ENCODE data around the gene TBC1D1. TPM values are rescaled to one million over a fixed set of nuclear protein-coding genes. Genes with fewer than 3 reads are reported as not detected.

The TBC1D1 gene
- total RNA-seq, 1 donor from 2014 or later: 96.0 TPM

DNA sequence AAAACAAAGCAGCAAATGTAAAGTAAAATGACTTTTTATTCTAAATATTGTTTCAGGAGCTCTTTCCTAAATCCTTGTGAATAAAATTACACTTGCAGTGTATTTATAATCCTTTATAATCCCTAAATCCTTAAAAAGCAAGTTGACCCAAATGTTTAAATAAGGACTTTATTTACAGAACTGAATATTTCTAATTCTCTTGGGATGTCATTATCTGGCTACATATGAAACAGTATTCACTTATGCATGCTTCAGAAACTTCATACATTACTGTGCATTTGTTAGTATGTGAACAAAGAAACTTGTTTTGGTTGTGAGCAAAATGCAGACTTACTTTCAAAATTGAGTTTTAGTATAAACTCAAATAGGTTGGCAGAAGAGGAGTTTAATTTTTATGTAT, 118.5 kb downstream of the TBC1D1 start:
- Histone ChIP-seq H3K27ac (peak overlapping the region; percentile 51), H3K36me3 (no peaks in the 10 kb centered on the region), H3K27me3 (no peaks in the 10 kb centered on the region), H3K4me3 (no peak overlapping the region), H3K4me1 (peaks cover 20% of the 10 kb centered on the region), H3K9me3 (no peaks in the 10 kb centered on the region)
- DNase-seq (ENCODE audit: extremely low spot score in 2 of 2): no peak
- intact Hi-C loops (cut with DNase I): no loop called here
- TF ChIP-seq POLR2AphosphoS5 (IDR thresholded peaks at IDR 0.05; ENCODE audit: insufficient read depth in 1 of 2, low read depth in 1 of 2) (no peak), POLR2A (IDR thresholded peaks at IDR 0.05) (no peak)
- TF ChIP-seq, protein P1, sequence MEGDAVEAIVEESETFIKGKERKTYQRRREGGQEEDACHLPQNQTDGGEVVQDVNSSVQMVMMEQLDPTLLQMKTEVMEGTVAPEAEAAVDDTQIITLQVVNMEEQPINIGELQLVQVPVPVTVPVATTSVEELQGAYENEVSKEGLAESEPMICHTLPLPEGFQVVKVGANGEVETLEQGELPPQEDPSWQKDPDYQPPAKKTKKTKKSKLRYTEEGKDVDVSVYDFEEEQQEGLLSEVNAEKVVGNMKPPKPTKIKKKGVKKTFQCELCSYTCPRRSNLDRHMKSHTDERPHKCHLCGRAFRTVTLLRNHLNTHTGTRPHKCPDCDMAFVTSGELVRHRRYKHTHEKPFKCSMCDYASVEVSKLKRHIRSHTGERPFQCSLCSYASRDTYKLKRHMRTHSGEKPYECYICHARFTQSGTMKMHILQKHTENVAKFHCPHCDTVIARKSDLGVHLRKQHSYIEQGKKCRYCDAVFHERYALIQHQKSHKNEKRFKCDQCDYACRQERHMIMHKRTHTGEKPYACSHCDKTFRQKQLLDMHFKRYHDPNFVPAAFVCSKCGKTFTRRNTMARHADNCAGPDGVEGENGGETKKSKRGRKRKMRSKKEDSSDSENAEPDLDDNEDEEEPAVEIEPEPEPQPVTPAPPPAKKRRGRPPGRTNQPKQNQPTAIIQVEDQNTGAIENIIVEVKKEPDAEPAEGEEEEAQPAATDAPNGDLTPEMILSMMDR (IDR thresholded peaks at IDR 0.05): no peak

DNA sequence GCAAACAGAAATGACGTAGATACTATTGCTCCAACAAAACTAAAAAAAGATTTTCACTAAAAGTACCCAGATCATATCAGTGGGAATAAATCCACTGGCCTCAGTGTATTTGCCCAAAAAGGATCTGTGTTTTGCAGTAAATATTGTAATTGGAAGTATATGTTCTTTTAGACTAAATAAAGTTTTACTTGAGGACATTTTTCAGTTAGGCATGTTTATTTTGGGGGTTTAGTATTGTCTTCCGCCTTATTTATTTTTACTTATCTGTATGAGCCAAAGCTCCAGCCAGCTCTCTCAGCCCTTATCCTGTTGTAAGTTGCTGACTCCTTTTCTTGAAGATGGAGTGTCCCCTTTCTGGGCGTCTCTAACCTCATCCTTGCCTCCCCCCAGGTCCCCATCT, 119.1 kb downstream of the TBC1D1 start:
- no peak overlapping the region for H3K4me3 ChIP-seq
- intact Hi-C loops (cut with DNase I): no loop called here
- no peaks in the 10 kb centered on the region for H3K9me3 ChIP-seq
- H3K27me3 ChIP-seq: no peaks in the 10 kb centered on the region
- TF ChIP-seq POLR2A (IDR thresholded peaks at IDR 0.05) (no peak), POLR2AphosphoS5 (IDR thresholded peaks at IDR 0.05; ENCODE audit: insufficient read depth in 1 of 2, low read depth in 1 of 2) (peak in 1 of 2 donors; percentile 77)
- H3K27ac ChIP-seq: peak overlapping the region; percentile 51
- H3K36me3 ChIP-seq: no peaks in the 10 kb centered on the region
- H3K4me1 ChIP-seq: peaks cover 18% of the 10 kb centered on the region
- DNase-seq (ENCODE audit: extremely low spot score in 2 of 2): no peak

DNA sequence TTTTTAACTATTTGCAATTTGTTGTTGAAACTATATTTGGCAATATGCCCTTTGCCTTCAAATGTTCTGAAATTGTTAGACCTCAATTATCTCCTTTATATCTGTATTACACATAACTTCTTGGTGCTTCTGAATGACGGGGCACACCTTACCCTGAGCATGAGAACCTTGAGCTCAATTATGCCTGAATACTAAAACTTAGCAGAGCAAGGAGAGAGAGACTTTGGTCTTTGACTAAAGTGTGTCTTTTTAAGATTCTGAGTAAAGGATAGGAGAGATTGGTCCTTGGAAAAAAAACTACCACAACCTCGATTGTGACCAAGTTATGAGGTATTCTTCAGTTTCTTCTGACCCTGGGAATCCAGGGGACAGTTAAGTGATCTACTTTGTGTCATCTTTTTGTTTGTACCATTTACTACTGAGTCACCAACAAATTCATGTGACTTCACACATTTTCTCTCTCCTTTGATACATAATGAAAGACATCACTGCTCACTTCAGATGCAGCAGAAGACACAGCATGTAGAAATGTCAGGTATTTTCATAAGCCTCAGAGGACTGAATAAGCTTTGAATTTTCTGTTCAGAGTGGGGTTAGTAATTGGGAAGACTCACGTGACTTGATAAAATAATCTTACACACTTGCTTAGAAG, 120.8 kb downstream of the TBC1D1 start:
- H3K27ac ChIP-seq: no peak overlapping the region
- H3K9me3 ChIP-seq: no peaks in the 10 kb centered on the region
- no peak for TF ChIP-seq POLR2AphosphoS5 (IDR thresholded peaks at IDR 0.05; ENCODE audit: insufficient read depth in 1 of 2, low read depth in 1 of 2)
- TF ChIP-seq POLR2A (IDR thresholded peaks at IDR 0.05): no peak
- TF ChIP-seq, protein P1 (IDR thresholded peaks at IDR 0.05): no peak
- peaks cover 9% of the 10 kb centered on the region for H3K4me1 ChIP-seq
- DNase-seq (ENCODE audit: extremely low spot score in 2 of 2): no peak
- H3K36me3 ChIP-seq: no peaks in the 10 kb centered on the region
- intact Hi-C loops (cut with DNase I): no loop called here
- no peaks in the 10 kb centered on the region for H3K27me3 ChIP-seq
- no peak overlapping the region for H3K4me3 ChIP-seq

DNA sequence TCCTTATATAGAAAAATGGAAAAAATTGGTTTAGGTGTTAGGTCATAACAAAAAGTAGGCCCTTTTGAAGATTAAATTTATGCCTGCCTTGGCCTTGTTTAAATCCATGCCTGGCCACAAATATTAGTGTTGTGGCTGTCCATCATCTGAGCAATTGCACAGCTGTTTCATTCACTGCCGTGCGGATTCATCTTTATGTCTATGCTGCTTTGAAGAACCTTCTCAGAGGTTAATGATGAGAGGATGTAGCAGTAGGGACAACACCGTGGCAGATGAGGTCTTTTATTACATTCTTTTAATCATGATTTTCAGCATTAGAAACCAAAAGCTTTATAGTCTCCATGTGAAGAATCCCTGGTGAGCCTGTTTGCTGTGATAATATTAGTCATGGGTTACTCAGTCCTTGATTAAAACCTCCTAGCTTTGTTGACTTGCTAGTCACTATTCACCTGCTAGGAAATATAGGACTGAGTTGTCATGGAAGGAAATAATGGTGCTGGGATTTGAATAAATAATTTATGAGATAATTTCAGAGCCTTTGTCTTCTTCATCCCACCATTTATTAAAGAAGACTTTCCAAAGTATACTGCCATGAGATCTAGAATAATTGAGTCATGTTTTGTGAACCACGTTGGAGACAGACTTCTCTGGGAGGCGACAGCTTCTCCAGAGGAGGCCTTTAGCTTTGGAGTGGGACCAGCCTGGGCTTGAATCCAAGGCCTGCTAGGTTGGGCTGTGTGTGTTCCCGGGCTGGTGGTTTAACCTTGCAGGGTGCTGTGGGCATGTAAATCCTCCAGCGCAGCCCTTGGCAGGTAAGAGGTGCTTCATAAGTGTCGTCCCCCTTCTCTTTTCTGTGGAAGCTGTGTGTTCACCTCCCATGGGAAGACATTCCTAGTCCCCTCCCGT, 122.8 kb downstream of the TBC1D1 start:
- DNase-seq (ENCODE audit: extremely low spot score in 2 of 2): no peak
- Histone ChIP-seq H3K27me3 (no peaks in the 10 kb centered on the region), H3K27ac (no peak overlapping the region), H3K9me3 (no peaks in the 10 kb centered on the region), H3K4me1 (peaks cover 9% of the 10 kb centered on the region), H3K4me3 (no peak overlapping the region), H3K36me3 (no peaks in the 10 kb centered on the region)
- TF ChIP-seq, protein P1 (IDR thresholded peaks at IDR 0.05): no peak
- TF ChIP-seq POLR2A (IDR thresholded peaks at IDR 0.05) (no peak), POLR2AphosphoS5 (IDR thresholded peaks at IDR 0.05; ENCODE audit: insufficient read depth in 1 of 2, low read depth in 1 of 2) (no peak)
- intact Hi-C loops (cut with DNase I): no loop called here

DNA sequence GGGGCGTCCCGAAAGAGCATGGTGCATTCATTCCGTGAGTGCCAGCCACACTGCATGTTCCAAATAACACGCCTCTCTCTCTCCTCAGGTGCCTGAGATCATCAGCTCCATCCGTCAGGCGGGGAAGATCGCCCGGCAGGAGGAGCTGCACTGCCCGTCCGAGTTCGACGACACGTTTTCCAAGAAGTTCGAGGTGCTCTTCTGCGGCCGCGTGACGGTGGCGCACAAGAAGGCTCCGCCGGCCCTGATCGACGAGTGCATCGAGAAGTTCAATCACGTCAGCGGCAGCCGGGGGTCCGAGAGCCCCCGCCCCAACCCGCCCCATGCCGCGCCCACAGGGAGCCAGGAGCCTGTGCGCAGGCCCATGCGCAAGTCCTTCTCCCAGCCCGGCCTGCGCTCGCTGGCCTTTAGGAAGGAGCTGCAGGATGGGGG, 123.6 kb downstream of the TBC1D1 start:
- intact Hi-C loops (cut with DNase I): no loop called here
- no peak overlapping the region for H3K4me3 ChIP-seq
- H3K4me1 ChIP-seq: peaks cover 9% of the 10 kb centered on the region
- no peak for DNase-seq (ENCODE audit: extremely low spot score in 2 of 2)
- no peaks in the 10 kb centered on the region for H3K36me3 ChIP-seq
- no peaks in the 10 kb centered on the region for H3K9me3 ChIP-seq
- no peak for TF ChIP-seq POLR2AphosphoS5 (IDR thresholded peaks at IDR 0.05; ENCODE audit: insufficient read depth in 1 of 2, low read depth in 1 of 2)
- TF ChIP-seq, protein P1 (IDR thresholded peaks at IDR 0.05): no peak
- no peak for TF ChIP-seq POLR2A (IDR thresholded peaks at IDR 0.05)
- H3K27ac ChIP-seq: no peak overlapping the region
- no peaks in the 10 kb centered on the region for H3K27me3 ChIP-seq

All from vagina (tissue), 2 donors.